Measurements from ENCODE around the gene NEK1. TPM values are rescaled to one million over a fixed set of nuclear protein-coding genes. Genes with fewer than 3 reads are reported as not detected.

The NEK1 gene
- total and polyA plus RNA-seq, 2 of the 8 experiments (the other 6 are each of a cell fraction or from before 2014, with no cell fraction given), result 3.9 to 11.7 TPM

GRCh38 chr4:169657470-169658107 is 45.2 kb upstream of the NEK1 start:
- Histone ChIP-seq H3K56ac (replicated peaks; ENCODE audit: insufficient read length, low read depth, low read length) (no peak overlapping the region), H2BK5ac (ENCODE audit: low read depth, low read length) (no peak overlapping the region), H3K23ac (ENCODE audit: insufficient read length) (no peak overlapping the region), H4K20me1 (replicated peaks in 1 of 2; ENCODE audit: control insufficient read depth in 1 of 2, insufficient read depth in 2 of 2, low read length in 2 of 2) (peaks cover 2% of the 10 kb centered on the region in 2 experiments), H4K8ac (ENCODE audit: extremely low read depth, insufficient read depth, low read length) (no peak overlapping the region), H3K23me2 (ENCODE audit: low read depth, low read length) (no peaks in the 10 kb centered on the region), H3K9me3 (ENCODE audit: insufficient read depth in 2 of 2, low read depth in 1 of 2, low read length in 1 of 2) (no peaks in the 10 kb centered on the region), H2BK120ac (replicated peaks; ENCODE audit: low read depth, low read length) (no peak overlapping the region), H3K18ac (ENCODE audit: extremely low read depth, low read length) (no peak overlapping the region), H2AFZ (ENCODE audit: low read length) (no peak overlapping the region), H4K91ac (replicated peaks; ENCODE audit: insufficient read length, low read length) (no peak overlapping the region), H3K14ac (ENCODE audit: insufficient read length) (no peak overlapping the region), H3K4me2 (ENCODE audit: insufficient read depth in 1 of 2, low read depth in 2 of 2, low read length in 2 of 2) (no peak overlapping the region), H3K27ac (ENCODE audit: low read depth, low read length) (no peak overlapping the region), H2BK12ac (ENCODE audit: low read depth, low read length) (no peak overlapping the region), H2BK15ac (ENCODE audit: low read length) (no peak overlapping the region), H3K79me2 (ENCODE audit: control insufficient read depth in 1 of 2, insufficient read depth in 2 of 2, low read length in 2 of 2) (peaks cover 0 to 51% of the 10 kb centered on the region in 2 experiments; a peak in 2 of 4 replicates), H3K27me3 (replicated peaks in 1 of 4; ENCODE audit: control insufficient read depth in 3 of 4, extremely low read depth in 1 of 4, insufficient read depth in 3 of 4, low read length in 3 of 4) (no peaks in the 10 kb centered on the region), H3K79me1 (ENCODE audit: low read depth, low read length) (no peaks in the 10 kb centered on the region), H3K4me1 (replicated peaks in 1 of 4; ENCODE audit: control insufficient read depth in 3 of 4, insufficient read depth in 4 of 4, low read length in 3 of 4) (peaks cover 0 to 2% (median 2%) of the 10 kb centered on the region in 4 experiments; a peak in 3 of 7 replicates), H3K36me3 (ENCODE audit: control insufficient read depth in 2 of 4, insufficient read depth in 4 of 4, low read length in 3 of 4) (no peaks in the 10 kb centered on the region), H4K5ac (ENCODE audit: insufficient read length, low read depth, low read length) (no peak overlapping the region), H2BK20ac (ENCODE audit: low read length) (no peak overlapping the region), H3K9ac (replicated peaks in 1 of 4; ENCODE audit: extremely low read depth in 1 of 4, low read depth in 3 of 4, low read length in 3 of 4) (no peak overlapping the region), H2AK5ac (ENCODE audit: low read depth, low read length) (no peak overlapping the region), H3K4me3 (ENCODE audit: extremely low read depth in 1 of 4, insufficient read depth in 2 of 4, low read depth in 3 of 4, low read length in 4 of 4) (no peak overlapping the region), H3K4ac (replicated peaks; ENCODE audit: insufficient read length, low read depth, low read length) (no peak overlapping the region)
- CTCF ChIA-PET (ENCODE audit: partially characterized antibody), result no interaction called here
- no peak for DNase-seq (ENCODE audit: low read depth in 1 of 2, low spot score in 2 of 2)
- no peak for TF ChIP-seq CEBPB (IDR thresholded peaks at IDR 0.05; ENCODE audit: low read depth, low read length)
- 86% methylated on average over 3 of the region's 3 CpGs; no CpG with 5 or more reads in 1 of the 2 experiments for WGBS, 2 experiments (ENCODE audit: extremely low coverage in 1 of 2, insufficient coverage in 1 of 2, insufficient read length in 1 of 2, insufficient replicate concordance in 2 of 2, low coverage in 1 of 2, low lambda C conversion rate in 2 of 2, missing lambda C conversion rate in 1 of 2)
- POLR2A ChIA-PET (ENCODE audit: partially characterized antibody), result no interaction called here
- FAIRE-seq, result no peak
